GDM1 (cell line): ENCODE data around the gene PCDH17.

Experiments
- DNase-seq: peaks from one replicate; lab custom pipeline; 2025; lab: John Stamatoyannopoulos, UW

The PCDH17 gene

DNA sequence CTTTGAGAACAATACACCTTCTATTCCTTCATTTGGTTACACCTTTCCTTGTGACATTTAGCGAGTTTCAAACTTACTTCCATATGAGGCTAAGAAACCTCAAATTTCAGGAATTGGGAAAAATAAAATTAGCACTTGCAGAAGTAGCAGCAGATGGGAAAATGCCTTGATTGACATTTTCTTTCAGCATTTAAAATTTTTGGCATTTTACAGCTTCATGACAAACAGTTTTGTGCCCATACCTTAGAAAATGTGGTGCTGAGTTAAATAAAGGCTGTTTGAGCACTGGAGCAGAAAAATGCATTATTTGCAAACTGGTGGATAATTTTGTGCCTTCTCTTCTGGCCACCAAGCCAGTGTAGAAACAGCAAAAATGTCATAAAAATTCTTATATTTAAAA lies 95.4 kb downstream of the PCDH17 start:
- DNase-seq, result no peak

DNA sequence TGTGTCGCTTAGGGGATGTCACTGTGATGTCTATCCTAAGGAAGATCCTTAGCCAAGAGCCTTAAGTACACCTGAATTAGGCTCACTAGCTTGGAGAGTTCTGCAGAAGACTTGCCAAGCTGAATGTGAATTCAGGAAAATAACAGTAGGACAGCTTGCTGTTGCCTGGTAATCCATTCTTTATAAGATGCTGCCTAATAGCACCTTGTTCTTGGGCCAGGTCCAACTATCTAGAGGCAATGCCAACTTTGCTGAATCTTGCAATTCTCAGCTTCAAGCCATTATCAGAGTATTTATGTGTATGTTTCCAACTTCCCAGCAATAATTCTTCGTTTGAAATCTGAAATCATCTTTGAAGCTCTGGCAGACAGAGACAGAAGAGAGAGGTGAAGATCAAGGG lies 102.8 kb downstream of the PCDH17 start:
- DNase-seq, result no peak

DNA sequence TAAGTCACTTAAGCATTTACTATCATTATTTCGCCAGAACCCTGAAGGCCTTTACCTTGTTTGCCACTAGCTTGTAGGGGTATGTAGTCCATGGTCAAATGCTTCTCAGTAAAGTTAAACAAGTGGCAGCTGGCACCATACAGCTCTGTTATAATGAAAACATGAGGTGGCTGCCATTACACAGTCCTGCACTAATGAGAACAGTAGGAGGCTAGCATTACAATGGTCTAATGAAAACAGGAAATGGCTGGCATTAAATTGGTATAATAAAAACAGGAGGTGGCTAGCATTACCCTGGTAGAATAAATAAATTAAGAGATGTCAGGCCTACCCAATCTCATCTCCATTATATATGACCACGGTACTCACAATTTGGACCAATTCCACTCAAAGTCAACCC lies 107.5 kb downstream of the PCDH17 start:
- no peak for DNase-seq

DNA sequence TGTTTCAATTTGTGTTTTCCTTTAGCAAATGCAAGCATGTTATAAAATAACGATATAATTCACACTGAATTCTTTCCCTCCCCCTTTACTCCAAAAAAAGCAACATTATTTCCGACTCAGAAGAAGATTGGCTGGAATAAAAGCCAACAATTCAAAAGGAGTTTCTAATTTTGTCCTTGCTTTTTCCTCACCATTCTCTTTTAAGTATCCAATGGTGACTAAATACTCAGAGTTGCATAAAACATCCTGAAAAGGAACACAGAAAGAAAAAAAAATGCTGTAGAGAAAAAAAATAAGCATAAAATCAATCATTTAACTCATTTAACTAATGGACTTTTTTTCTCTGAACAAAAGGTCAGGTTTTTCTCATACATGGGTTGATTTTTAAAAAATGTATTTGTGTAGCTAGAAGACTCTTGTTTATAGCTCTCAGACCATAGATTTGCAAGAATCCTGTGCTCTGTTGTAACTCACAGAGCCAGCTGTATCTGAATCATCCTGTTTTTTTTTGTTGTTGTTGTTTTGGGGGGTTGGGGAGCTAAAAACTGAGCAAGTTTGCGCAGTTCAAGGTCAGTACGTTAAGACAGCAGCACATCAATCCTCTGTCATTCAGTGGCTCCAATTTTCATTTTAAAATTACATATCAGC lies 108.1 kb downstream of the PCDH17 start:
- DNase-seq, result no peak

GRCh38 chr13:57740719-57741118 lies 109.2 kb downstream of the PCDH17 start:
- no peak for DNase-seq

DNA sequence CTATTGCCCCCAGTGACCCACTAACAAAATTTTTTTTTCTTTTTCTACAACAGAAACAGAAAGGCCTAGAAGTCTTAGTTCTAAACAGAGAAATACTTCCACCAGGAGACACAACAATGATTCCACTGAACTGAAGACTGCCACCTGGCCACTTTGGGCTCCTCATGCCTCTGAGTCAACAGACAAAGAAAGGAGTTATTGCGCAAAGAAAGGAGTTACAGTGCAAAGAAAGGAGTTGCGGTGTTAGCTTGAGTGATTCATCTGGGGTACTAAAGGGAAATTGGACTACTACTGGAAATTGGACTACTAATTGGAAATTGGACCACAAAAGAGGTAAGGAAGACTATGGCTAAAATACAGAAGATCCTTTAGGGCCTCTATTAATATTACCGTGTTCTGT lies 116.6 kb downstream of the PCDH17 start:
- no peak for DNase-seq

GRCh38 chr13:57760951-57761350 lies 129.4 kb downstream of the PCDH17 start:
- no peak for DNase-seq

GRCh38 chr13:57763689-57764088 lies 132.1 kb downstream of the PCDH17 start:
- no peak for DNase-seq
